Measurements from ENCODE around the gene TMEM141. TPM values are rescaled to one million over a fixed set of nuclear protein-coding genes. Genes with fewer than 3 reads are reported as not detected.

TMEM141 gene
- total RNA-seq, 2 donors from 2014 or later = 28.1 to 33.9 TPM

- peak; percentile 59 for DNase-seq (ENCODE audit: low spot score)
- intact Hi-C loops (cut with DNase I) = no loop called here
Measured at GRCh38 chr9:136803551-136804508, 12.7 kb downstream of the TMEM141 start.

GRCh38 chr9:136804509-136805206 is 13.5 kb downstream of the TMEM141 start:
- DNase-seq (ENCODE audit: low spot score) = peak; percentile 63
- intact Hi-C loops (cut with DNase I) = no loop called here

GRCh38 chr9:136805207-136805740 is 14.1 kb downstream of the TMEM141 start:
- DNase-seq (ENCODE audit: low spot score) = peak; percentile 73
- intact Hi-C loops (cut with DNase I) = no loop called here

GRCh38 chr9:136806067-136806466 is 14.9 kb downstream of the TMEM141 start:
- intact Hi-C loops (cut with DNase I) = no loop called here
- peak; percentile 41 for DNase-seq (ENCODE audit: low spot score)

- intact Hi-C loops (cut with DNase I) = no loop called here
- peak; percentile 72 for DNase-seq (ENCODE audit: low spot score)
Measured at GRCh38 chr9:136806631-136807201, 15.6 kb downstream of the TMEM141 start.

- peak; percentile 92 for DNase-seq (ENCODE audit: low spot score)
- intact Hi-C loops (cut with DNase I) = no loop called here
Measured at GRCh38 chr9:136807281-136808074, 16.3 kb downstream of the TMEM141 start, which contains the start of gene RABL6. Gene RABL6, plus strand, starts transcription at chr9:136807948. Its CDS starts 249 bp downstream, at chr9:136808197.

GRCh38 chr9:136808075-136808805 is 17.1 kb downstream of the TMEM141 start:
- intact Hi-C loops (cut with DNase I) = no loop called here
- no peak for DNase-seq (ENCODE audit: low spot score)

GRCh38 chr9:136808806-136809158 is 17.6 kb downstream of the TMEM141 start:
- intact Hi-C loops (cut with DNase I) = no loop called here
- no peak for DNase-seq (ENCODE audit: low spot score)

GRCh38 chr9:136814725-136815421 is 23.7 kb downstream of the TMEM141 start:
- DNase-seq (ENCODE audit: low spot score) = no peak
- intact Hi-C loops (cut with DNase I) = no loop called here

GRCh38 chr9:136815422-136815782 is 24.3 kb downstream of the TMEM141 start:
- no peak for DNase-seq (ENCODE audit: low spot score)
- intact Hi-C loops (cut with DNase I) = no loop called here

- intact Hi-C loops (cut with DNase I) = no loop called here
- peak; percentile 75 for DNase-seq (ENCODE audit: low spot score)
Measured at GRCh38 chr9:136820971-136821825, 30.1 kb downstream of the TMEM141 start.

- peak; percentile 75 for DNase-seq (ENCODE audit: low spot score)
- intact Hi-C loops (cut with DNase I) = no loop called here
Measured at GRCh38 chr9:136821826-136822544, 30.8 kb downstream of the TMEM141 start.

GRCh38 chr9:136823136-136824046 is 32.2 kb downstream of the TMEM141 start:
- intact Hi-C loops (cut with DNase I) = no loop called here
- no peak for DNase-seq (ENCODE audit: low spot score)

GRCh38 chr9:136824496-136825225 is 33.5 kb downstream of the TMEM141 start:
- no peak for DNase-seq (ENCODE audit: low spot score)
- intact Hi-C loops (cut with DNase I) = no loop called here
